GM19238 (cell line): ENCODE measurements around the gene MROH2A.

Source experiments
- DNase-seq: peaks from one replicate; pipeline ENCODE4 v3.0.0; 2011; ENCODE audit warnings: low spot score; ENCODE audit not compliant: insufficient read length

MROH2A gene

GRCh38 chr2:233819884-233820773 is 42.0 kb downstream of the MROH2A start:
- DNase-seq, result no peak

GRCh38 chr2:233820774-233821105 is 42.6 kb downstream of the MROH2A start:
- DNase-seq, result no peak

DNA sequence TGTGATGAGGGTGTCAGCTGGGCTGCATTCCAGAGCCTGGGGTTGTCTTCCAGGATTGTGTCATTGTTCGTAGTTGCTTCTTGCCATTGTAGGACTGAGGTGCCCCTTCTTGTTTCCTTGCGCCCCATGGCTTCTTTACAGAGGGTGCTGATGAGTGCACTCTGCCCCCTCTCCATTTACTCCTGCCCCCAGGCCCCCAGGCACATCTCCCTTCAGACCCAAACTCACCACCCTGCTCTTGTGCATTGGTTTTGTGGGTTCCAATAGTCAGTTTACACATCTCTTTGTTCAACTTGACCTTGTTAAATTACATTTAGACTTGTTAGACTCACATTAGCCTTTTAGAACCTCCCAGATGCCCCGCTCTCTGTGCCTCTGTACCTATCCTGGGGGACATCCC is 43.1 kb downstream of the MROH2A start:
- DNase-seq, result no peak

GRCh38 chr2:233821709-233822100 is 43.6 kb downstream of the MROH2A start:
- DNase-seq, result no peak

DNA sequence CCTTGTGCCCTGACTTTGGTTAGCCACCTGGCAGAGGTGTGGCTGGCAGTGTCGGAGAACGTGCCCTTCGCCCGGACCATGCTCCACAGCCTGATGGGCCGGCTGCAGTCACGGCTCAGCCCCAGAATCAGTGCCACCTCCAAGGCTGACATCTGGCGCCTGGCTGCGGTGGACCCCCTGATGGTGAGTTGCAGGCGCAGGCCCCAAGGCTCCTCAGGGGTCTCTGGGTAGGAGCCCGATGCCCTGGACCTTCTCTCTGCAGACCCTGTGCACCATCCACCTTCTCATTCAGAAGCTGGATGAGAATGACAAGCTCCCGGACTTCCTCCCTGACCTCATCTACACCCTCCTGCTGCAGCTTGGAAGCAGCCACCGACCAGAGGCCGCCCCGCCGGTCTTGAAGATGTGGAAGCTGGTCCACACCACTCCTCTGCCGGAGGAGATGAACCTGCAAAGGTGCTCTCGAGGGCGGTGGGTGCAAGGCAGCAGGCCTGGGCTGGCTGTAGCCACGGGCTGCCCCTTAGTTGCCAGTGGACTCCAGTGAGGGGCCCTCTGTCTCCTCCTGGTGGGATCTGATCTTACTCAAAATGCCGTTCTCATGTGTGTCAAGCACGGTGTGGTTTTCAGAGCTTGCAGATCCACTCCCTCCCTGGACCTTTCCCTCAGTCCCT is 44.1 kb downstream of the MROH2A start:
- DNase-seq, result no peak

DNA sequence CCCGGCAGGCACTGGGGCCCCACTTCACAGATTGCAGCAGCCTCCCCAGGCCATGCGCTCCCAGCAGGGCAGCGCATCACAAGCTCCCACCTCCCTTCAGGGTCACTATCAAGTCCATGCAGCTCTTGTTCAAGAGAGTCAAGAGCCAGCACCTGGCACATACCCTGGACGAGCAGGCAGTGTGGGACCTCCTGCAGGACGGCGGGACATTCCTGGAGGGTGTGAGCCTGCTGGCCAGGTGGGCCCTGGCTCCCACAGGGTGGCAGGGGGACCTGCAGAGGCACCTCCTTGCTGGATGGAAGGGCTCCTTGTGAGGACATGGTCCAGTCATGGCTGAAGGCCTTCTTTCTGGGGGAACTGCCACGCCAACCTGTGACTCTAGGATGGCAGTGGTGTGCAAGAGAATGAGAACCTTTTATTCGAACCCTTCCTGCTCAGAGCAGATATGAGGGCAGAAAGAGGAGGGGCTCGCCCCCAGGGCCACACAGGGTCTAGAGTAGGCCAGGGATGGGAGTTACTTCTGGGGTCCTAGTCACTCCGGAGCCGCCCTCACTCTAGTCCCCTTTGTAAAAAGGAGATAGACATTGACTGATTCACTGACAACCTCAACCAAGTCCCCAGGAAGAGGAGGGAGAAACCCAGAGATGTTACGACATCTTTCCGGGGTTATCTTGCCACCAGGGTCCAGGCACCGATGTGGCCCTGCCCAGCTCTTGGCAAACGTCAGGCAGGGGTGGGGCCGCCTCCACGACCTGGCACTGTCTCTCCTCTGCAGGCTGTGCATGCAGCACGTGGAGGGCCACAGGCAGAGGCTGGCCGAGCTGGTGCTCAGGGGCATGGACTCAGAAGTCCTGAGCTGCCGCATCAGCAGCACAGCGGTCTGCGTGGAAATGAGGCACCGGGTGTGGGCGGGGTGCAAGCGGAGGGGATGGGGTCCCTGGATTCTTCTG is 44.9 kb downstream of the MROH2A start:
- DNase-seq, result no peak

- no peak for DNase-seq
Observed at GRCh38 chr2:233823731-233824121, 45.6 kb downstream of the MROH2A start.

DNA sequence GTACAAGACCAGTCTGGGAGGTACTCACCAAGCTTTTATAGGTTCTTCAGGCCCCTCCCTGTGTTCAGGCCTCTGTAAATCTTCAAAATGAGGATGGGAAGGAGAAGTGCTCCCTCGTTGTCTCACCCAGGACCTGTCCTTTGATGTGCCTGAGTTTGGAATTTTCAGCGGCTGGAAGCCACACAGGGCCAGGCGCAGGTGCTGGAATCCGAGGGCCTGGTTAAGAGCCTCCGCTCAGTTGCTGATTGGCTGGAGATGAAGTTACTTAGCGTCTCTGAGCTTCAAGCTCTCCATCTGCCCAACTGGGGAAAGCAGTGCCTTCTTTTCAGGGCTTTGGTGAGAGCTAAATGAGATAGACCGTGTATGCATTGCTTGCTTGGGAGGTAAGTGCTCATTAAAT is 46.2 kb downstream of the MROH2A start:
- no peak for DNase-seq

- no peak for DNase-seq
Observed at GRCh38 chr2:233828546-233829192, 50.5 kb downstream of the MROH2A start.

GRCh38 chr2:233829193-233830110 is 51.3 kb downstream of the MROH2A start:
- no peak for DNase-seq

DNA sequence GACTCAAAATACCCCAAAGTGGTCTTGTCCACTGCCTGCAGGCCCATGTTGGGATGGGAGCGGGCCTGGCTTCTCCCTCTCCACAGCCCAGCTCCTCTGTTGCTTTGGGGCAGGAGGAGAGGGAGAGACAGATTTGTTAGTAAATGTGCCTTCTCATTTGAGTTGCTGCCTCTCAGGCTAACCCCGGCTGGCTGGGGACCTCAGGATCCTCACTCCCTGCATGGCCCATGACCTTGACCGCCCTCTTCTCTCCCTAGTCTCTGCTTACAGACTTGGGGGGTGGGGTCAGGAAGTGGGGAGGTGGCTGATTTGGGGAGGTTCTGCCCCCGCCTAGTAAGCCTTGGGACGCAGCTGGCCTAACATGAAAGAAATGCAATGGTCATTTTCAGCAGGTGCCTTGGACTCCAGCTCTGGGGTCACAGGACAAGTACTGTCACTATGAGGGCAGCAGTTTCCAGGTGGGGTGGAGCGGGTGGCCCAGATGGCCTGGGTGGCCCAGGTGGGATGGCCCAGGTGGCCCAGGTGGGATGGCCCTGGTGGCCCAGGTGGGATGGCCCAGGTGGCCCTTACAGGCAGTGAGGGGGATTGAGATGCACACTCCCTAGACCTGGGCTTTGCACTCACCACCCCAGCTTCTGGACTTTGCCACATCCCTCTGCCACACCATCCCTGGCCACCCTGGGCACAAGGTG is 52.1 kb downstream of the MROH2A start:
- no peak for DNase-seq

- DNase-seq, result no peak
Observed at GRCh38 chr2:233831011-233831721, 53.0 kb downstream of the MROH2A start.

- no peak for DNase-seq
Observed at GRCh38 chr2:233831861-233832260, 53.7 kb downstream of the MROH2A start.

DNA sequence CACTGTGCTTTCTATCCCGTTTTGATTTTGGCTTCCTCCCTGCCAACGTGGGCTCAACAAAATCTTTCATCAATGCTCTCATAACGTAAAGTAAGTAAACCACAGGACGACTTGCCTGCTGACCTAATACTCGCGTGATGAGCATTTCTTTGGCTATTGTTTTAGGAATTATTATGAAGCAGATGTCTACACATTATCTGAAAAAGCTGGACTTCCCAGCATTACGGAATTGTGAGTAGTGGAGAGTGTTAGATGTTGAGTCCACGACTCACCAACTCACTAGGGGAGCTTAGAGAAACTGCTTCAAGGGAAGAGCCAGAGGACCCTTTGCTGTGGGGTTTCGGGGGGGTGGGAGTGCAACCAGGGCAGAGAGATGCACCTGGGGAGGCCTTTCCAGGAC is 54.3 kb downstream of the MROH2A start:
- DNase-seq, result no peak

GRCh38 chr2:233832869-233833311 is 54.8 kb downstream of the MROH2A start:
- no peak for DNase-seq

DNA sequence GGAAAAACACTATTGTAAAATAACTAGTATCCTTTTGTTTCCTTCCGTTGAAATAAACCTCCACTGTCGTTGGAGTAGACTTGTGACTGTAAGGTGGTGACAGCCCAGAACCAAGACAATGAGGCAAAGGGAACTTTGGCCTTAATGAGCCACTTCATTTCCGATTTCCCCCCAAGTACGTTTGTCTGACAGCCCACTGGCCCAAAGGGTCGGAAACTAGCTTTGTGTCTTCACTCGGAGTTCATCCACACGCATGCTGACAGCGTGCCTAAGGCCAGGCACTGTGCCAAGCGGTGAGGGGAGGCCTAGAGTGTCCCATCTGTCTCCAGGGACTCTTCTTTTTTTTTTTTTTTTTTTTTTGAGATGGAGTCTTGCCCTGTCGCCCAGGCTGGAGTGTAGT is 55.2 kb downstream of the MROH2A start:
- no peak for DNase-seq

DNA sequence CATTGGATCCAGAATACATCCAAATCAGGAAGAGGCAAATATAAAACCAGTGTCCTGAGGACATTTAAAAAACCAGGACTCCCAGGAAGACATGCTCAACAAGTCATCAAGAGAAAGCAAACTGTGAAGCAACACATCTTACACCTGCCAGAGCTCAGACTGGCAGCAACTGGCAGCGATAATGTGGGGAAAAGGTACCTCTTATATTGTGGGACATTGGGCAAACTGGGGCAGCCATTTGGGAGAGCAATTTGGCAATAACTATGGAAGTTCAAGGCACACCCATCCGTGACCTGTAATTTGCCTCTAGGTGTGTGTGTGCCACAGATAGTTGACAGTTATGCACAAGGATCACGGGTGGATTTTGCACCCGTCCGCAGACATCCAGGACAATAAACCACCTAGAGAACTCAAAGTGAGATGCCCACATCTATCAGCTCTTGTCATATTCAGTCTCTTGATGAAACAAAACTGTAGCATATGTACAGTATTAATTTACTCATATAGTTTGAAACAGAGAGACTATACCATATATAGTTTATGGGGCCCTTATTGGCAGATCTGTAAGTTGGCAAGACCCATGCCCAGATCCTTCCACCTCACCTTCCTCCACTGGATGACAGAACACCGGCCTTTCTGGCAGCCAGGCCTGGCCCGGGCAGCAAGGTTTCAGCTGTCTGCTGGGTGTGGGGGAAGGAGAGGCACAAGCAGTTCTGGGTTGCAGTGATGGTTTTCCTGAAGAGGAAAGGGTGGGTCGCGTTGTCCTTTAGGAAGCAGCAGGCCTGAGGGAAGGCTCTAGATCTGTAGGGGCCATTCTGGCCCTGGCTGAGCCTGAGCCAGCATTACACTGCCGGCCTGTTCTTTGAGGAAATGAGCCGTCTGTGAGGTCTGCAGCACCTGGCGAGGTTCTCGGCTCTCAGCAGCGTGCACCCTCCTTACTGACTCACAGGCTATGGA is 57.4 kb downstream of the MROH2A start:
- DNase-seq, result no peak

- no peak for DNase-seq
Observed at GRCh38 chr2:233836359-233836758, 58.2 kb downstream of the MROH2A start.
